DND-41 (cell line): ENCODE results near the gene CALR.

ENCODE experiments used
- CTCF ChIP-seq: IDR thresholded peaks from 2 replicates; pipeline ENCODE4 v1.5.1; 2012; ENCODE audit warnings: borderline replicate concordance, low read length, moderate library complexity, mild to moderate bottlenecking; ENCODE audit not compliant: poor library complexity, severe bottlenecking; ENCODE audit errors: extremely low read depth
- EZH2 ChIP-seq: IDR thresholded peaks from 3 replicates; pipeline ENCODE4 v1.6.1; 2012; ENCODE audit warnings: borderline replicate concordance, low read depth, mild to moderate bottlenecking, moderate library complexity, low read length, inconsistent platforms; ENCODE audit not compliant: severe bottlenecking

- no peak for TF ChIP-seq CTCF
- no peak for TF ChIP-seq EZH2
These were observed 9.5 kb downstream of the CALR start for GRCh38 chr19:12947702-12948611.
